HG03066 (cell line): Measurements from ENCODE around the gene ACBD6.

Experiments used
- ATAC-seq: cut with Tn5 transposase; IDR thresholded peaks from one replicate; pipeline ENCODE4 v1.9.1; 2021; ENCODE audit warnings: low read depth; ENCODE audit not compliant: unreplicated experiment

Gene ACBD6

DNA sequence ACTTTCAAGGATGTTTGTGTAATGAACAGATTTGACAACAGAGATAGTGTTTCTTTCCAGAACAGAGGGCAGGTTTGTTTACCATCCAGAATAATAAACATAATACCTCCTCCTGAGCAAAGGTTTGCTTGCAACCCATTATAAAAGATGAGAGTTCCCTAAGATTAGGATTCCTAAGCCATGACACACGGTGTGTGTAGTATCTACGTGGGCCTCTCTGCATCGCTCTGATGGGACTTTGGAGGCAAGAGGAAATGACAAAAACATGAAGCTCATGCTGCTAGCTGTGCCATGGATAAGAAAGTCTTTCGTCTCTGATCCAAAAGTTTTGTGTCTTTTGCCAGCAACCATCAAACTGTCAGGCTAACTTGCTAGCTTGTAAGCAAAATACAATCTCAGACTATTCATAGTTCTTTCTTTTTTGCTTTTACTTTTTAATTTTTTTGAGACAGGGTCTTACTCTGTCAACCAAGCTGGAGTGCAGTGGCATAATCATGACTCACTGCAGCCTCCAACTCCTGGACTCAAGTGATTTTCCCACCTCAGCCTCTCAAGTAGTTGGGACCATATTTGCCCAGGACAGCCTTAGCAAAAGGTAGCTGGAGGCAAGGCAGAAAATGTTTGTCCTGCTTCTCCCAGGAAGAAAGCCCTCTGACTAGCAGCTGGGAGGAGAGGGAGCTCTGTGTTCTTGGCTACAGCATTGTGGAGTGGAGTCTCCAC lies 191.2 kb downstream of the ACBD6 start:
- no peak for ATAC-seq

DNA sequence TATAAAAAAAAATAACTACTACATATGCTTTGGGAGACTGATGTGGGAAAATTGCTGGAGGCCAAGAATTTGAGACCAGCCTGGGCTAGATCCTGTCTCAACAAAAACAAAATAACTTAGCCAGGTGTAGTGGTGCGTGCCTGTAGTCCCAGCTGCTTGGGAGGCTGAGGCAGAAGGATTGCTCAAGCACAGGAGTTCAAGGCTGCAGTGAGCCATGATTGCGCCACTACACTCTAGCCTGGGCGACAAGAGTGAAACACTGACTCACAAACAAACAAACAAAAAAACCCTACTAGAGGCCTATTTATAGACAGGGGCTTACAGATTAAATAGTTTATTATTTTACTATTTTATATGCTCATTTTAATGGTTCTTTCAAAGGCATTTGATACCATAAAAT lies 192.3 kb downstream of the ACBD6 start:
- ATAC-seq: no peak

DNA sequence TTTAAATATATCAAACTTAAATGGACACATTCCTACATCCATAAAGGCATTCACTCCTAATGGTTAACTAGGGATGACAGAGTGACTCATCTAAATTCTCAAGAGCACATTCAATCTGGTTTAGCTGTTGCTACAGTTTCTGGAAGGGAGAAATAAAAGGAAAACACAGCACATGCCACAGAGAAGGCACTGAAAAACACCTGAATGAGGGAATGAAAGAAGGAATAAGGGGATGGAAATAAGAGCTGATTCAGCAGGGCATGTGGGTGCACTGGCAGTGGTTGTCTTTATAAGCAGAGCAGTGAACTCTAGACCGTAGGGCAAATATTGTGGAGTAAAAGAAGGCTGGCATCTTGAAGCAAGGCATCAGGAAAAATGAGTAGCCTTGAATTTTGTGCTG lies 193.0 kb downstream of the ACBD6 start:
- no peak for ATAC-seq

DNA sequence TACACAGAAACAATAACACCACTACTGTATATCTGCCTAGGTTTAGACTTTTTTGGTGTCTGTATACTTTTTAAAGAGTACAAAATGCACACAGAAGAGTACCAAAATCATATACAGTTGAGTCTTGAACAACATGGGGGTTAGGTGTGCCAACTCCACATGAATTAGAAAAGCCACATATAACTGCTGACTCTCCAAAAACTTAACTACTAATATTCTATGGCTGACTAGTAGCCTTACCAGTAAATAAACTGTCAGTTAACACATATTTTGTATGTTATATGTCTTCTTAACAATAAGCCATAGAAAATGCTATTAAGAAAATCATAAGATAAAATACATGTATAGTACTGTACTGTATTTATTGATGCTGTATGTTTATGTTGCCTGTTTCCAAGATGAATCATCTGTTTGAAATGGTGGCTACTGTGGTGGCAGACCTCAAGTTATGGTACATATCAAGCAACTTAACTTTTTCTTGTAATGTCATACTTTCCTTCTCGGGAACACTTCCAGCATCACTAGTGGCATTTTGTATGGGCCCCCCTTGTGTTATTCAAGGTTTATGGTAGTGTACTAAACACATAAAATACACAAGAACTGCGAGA lies 201.1 kb downstream of the ACBD6 start:
- ATAC-seq: no peak

DNA sequence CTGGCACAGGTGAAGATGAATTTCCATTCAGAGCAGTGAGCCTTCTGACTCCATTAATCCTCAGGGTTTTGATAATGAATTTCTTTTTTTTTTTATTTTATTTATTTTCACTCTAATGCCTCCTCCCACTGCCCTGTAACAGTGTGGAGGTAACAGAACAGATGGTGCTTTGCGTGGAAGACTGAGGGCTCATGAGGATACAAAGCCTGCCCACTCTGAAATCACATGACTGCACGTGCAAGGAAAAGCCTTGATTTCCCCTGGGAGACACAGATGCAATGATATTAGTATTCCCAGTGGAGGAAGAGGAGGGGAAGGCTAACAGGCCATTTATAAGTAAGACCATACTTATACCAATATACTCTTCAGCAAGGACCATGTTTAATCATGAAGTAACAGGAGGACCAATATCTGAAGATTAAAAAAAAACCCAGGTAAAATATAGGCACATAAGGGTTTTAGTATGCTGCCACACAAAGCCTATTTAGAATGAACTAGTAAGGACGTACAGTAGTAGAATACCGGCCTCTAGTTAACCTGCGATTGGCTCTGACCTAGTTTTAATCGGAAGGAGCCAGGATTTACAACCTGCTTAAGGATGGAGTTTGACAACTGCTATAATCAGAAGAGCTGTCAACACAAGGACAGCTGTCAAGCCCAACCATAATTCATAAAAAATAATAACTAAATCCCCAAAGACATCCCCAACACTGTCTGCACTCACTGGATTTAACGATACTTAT lies 202.7 kb downstream of the ACBD6 start:
- no peak for ATAC-seq

DNA sequence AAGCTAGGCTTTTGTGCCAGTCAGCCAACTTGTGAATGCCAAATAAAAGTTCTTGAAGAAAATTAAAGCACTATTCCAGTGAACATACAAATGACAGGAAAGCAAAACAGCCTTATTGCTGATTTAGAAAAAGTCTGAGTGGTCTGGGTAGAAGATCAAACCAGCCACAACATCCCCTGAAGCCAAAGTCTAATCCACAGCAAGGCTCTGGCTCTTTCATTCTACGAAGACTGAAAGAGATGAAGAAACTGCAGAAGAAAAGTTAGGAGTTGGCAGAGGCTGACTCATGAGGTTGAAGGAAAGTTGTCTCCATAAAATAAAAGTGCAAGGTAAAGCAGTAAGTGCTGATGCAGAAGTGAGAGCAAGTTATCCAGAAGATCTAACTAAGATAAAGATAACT lies 206.4 kb downstream of the ACBD6 start:
- ATAC-seq: no peak

DNA sequence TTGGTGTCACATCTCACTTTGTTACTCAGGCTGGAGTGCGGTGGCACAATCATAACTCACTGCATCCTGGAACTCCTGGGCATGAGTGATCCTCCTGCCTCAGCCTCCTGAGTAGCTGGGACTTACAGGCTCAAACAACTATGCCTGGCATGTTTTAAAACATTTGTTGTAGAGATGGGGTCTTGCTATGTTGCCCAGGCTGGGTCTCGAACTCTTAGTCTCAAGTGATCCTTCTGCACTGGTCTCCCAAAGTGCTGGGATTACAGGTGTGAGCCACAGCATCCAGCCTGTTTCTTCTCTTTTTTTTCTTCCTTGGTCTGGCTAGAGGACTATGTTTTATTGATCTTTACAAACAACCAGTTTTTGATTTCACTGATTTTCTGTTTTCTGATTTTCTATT lies 207.7 kb downstream of the ACBD6 start:
- no peak for ATAC-seq

DNA sequence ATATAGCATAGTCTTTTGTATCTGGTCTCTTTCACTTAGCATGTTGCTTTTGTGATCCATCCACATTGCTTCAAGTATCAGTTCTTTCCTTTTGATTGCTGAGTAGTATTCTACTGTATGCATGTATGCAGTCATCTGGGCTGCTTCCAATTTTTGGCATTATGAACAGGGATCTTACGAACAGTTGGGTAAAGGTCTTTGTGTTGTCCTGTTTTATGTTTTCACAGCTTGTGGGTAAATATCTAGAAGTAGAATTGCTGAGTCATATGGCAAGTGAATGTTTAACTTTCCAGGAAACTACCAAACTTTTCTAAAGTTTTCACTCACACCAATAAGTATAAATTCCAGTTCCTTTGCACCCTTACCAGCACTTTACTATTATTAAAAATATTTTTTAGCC lies 211.4 kb downstream of the ACBD6 start:
- no peak for ATAC-seq

DNA sequence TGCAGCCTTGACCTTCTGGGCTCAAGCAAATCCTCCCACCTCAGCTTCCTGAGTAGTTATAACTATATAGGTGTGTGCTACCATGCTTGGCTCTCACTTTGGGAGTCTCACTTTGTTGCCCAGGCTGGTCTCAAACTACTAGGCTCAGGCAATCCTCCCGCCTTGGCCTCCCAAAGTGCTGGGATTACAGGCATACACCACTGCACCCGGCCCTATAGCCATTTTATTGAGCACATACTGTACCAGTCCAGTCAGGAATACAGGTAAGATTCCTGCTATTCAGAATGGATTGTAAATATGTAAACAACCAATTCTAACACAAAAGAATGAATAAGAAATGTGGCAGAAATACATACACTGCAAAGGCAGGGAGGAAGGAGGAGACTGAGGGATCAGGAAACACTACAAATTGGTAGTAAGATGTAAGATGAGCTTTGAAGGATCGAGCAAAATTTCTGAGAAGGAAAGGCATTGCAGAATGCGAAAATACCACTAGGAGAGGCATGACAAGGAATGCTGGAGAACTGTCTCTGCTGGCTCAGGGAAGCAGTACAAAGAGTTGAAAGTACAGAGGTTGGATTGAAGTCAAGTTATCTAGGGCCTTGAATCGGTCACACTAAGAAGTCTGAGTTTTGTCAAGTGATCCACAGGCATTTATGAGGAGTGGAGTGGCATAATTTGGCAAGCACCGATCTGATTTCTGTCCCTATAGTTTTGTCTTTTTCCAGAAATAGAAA lies 211.9 kb downstream of the ACBD6 start:
- ATAC-seq: no peak

DNA sequence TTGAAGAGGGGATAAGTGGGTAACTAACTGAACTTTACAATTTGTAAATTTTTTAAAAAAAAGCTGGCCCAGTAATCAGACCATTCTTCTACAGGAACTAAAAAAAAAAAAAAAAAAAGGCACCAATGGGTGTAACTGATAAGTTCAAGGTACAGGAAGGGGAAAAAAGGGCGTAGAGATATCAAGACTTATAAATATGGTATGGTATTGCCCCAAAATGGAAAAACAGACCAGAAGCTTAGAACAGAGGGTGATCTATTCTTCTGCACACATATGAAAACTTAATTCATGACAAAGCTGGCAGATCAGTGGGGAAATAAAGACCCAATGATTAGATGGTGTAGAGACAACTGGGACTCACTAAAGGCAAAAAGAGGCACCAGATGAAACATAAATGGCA lies 213.4 kb downstream of the ACBD6 start:
- ATAC-seq: no peak

DNA sequence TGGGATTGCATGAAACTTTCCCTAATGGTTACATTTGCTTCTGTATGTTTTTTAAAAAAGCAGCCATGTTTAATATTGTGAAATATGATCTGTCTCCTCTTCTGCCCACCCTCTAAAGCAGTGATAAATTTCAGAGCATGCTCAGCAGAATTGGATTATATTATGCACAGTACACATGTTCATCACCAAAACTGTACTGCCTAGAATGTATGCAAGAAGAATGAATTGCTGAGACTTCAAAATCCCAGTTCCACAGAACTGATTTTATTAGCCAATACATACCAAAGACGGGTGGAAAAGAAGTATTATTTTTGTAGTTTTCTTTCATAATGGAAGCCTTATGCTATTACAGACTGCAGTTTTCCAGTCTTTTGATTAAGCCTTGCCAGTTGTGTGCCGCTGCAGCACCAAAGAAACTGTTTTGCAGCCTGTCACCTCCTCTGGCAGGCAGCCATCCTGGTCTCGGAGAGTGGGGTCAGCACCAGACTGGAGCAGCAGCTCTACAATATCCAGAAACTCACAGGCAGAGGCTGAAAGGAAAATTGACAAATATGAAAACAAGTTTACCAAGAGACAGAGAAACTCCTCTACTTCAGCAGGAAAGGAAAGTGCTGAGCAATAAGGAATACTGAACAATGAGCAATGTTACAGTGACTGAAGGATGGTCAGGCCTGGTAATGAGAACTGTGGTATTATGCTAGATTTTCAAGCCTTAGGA lies 214.2 kb downstream of the ACBD6 start:
- no peak for ATAC-seq

DNA sequence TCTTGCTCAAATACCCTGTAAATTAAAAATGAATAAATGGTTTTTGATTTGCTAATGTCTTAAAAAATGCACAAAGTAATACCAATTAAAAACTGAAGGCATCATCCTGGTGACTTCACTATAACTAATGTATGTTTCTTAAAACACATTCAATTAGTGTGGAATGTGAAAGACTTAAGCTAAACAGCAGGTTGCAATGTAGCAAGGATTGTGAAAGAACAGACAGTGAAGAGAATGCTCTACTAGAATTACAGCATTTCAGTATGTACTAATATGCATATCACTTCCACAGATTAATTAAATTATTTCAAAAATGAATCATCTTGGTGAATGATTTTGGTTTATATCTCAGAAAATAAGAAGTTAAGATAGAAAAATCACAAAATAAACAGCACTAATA lies 216.0 kb downstream of the ACBD6 start:
- no peak for ATAC-seq

DNA sequence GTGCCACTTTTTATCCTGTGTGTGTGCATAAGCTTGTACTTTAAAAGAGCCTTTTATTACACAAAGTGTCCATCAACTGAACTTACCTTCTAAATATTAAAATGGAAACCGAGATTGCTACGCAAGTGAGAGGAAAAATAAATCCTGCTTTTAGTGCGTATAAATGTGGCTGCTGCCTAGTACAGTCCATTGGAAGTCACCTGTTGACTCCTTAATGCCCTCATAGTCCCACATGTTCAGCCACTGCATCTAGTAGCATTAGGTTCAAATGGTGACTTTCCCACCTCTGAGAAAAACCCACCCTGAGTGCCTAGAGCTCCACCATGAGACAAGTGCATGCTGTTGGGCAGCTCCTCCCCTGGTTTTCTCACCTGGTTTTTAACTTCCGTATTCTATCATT lies 219.3 kb downstream of the ACBD6 start:
- ATAC-seq: no peak

DNA sequence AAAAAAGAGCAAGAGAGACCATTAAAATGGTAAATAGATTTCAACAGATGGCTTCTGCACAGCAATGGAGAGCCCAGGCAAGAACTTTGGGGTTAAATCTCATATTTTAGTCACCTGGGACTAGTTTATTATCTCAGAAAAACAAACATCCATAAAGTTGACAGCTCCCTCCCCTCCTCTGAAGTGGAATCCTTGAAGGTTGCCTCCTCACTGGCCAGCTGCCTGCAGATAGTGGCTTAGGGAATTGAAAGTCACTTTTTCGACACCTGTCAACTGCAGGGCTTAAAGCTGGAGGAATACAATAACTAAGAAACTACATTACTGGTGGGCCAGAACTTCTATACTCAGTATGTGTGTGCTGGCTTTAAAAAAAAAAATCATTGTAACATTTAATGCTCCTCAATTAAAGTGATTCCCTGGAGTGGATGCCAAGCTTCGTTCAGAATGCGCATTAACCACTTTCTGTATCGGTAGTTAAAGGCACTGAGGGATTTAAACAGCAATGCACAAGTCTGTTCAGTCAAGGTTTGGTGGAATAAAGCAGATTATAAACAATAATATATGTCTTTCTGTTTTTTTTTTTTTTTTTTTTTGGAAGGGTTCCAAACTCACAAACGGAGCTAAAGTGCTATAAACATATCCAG lies 219.9 kb downstream of the ACBD6 start:
- no peak for ATAC-seq

DNA sequence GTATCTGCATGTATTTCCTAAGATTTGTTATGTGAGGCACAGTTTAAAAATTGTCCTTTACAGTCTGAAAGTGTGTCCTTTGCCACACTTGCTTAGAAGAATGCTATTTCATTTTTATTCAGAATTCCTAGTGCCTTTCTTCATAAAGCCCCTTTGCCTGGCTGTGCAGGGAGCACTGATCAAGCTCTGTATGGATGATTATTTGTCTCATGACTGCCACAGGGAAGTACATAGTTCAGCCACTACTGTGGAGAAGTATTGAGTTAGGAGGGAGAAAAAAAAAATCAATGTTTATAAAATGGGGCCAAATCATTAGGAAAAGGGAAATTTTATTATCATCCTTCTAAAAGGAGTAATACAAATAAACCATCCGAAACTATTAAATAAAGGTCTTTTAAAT lies 220.9 kb downstream of the ACBD6 start:
- no peak for ATAC-seq

DNA sequence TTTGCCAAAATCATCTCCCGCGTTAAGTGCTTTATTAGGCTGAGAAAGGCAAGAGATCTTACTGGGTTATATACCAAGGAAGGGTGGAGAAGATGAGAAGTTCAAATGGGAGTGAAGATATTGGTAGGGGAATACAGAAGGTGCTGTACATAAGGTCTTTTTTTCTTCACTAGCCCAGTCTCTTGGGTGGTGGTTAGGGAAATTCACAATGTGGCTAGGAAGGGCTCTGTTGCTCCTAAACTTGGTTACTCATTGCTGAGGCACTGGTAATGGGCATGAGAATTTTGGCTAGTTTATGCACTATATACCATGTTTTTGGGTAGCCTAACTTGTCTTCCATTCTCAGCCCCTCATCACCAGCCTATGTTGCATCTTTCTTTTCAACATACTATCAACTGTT lies 221.8 kb downstream of the ACBD6 start:
- ATAC-seq: no peak

DNA sequence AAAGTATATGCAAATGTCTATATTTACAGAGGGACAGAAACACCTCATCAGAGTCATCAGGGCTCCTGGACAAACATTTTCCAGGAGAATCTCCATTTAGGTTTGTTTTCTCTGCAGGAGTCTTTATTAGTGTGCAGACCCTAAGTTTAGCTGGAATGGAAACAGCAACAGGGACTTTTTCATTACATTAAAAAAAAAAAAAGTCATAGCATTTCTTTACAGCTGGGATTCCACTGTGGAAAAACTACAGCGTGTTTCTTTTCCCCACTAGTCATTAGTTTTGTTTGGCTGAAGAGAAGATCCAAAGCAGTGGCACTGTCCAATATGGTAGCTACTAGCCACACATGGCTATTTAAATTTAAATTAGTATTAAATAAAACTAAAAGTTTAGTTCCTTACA lies 222.7 kb downstream of the ACBD6 start:
- ATAC-seq: no peak

DNA sequence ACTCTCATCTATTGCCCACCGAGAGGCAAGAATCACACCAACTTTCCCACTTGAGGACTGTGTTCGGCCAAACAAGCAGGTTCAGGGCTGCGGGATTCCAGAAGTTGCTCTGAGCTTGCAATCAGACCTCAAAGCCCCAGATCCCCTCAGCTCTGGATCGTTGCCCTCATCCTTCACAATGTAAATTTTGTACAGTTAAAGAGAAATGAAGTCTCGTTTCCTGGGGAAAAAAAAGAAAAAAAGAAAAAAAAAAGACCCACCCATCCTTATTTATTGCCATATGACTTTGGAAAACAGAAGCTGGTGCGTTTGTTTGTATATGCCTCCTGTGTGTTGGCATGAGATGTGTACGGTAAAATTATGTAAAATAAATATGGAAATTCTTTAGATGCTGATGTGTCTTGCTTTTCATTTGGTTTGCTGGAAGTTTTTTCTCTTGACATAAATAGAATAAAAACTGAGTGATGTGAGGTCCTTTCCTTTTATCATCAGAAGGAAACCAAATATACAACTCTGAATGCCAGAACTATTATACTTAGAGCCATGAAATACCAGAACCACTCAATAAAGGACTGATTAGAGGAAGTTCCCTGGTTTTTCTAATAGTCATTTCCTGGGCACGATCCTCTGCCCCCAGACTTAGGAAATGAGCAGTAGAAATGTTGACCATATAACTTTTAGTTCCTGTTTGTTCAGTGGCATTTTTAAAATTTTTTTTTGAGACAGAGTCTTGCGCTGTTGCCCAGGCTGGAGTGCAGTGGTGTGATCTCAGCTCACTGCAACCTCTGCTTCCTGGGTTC lies 223.6 kb downstream of the ACBD6 start:
- no peak for ATAC-seq

DNA sequence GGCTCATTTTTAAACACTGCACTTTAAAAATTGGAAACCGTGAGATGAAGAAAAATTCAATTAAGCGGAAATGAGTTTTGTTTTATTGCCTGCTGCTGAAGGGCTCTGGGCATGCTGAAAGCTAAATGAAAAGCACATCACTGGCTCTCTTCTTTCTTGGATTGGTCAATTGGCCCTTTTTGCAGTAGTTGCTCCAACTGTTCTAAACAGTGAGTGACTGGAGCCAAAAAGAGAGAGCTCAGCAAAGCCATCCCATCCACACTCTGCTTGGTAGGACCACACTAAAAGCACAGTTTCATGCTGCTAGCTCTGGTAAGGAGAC lies 224.2 kb downstream of the ACBD6 start:
- ATAC-seq: no peak
